ENCODE results near the gene SNCA.

Gene SNCA

GRCh38 chr4:89813197-89813596, 23.8 kb downstream of the SNCA start:
- no peak for DNase-seq (ENCODE audit: low spot score)

GRCh38 chr4:89807441-89808140, 29.4 kb downstream of the SNCA start:
- no peak for DNase-seq (ENCODE audit: low spot score)

GRCh38 chr4:89805297-89805696, 31.7 kb downstream of the SNCA start:
- no peak for DNase-seq (ENCODE audit: low spot score)

- no peak for DNase-seq (ENCODE audit: low spot score)
These were observed 33.0 kb downstream of the SNCA start for GRCh38 chr4:89803915-89804314.

GRCh38 chr4:89803036-89803435, 33.9 kb downstream of the SNCA start:
- no peak for DNase-seq (ENCODE audit: low spot score)

GRCh38 chr4:89800527-89801103, 36.3 kb downstream of the SNCA start:
- no peak for DNase-seq (ENCODE audit: low spot score)

GRCh38 chr4:89800012-89800516, 36.9 kb downstream of the SNCA start:
- DNase-seq (ENCODE audit: low spot score) = no peak

GRCh38 chr4:89799071-89799470, 37.9 kb downstream of the SNCA start:
- DNase-seq (ENCODE audit: low spot score) = no peak

- no peak for DNase-seq (ENCODE audit: low spot score)
These were observed 39.8 kb downstream of the SNCA start for GRCh38 chr4:89797117-89797516.

- DNase-seq (ENCODE audit: low spot score) = no peak
These were observed 48.5 kb downstream of the SNCA start for GRCh38 chr4:89788206-89789072.

- no peak for DNase-seq (ENCODE audit: low spot score)
These were observed 52.2 kb downstream of the SNCA start for GRCh38 chr4:89784686-89785231.

GRCh38 chr4:89781321-89781720, 55.6 kb downstream of the SNCA start:
- DNase-seq (ENCODE audit: low spot score) = no peak

- no peak for DNase-seq (ENCODE audit: low spot score)
These were observed 63.2 kb downstream of the SNCA start for GRCh38 chr4:89773805-89774204.

- no peak for DNase-seq (ENCODE audit: low spot score)
These were observed 67.1 kb downstream of the SNCA start for GRCh38 chr4:89769856-89770255.

- DNase-seq (ENCODE audit: low spot score) = no peak
These were observed 69.0 kb downstream of the SNCA start for GRCh38 chr4:89767924-89768323.

- no peak for DNase-seq (ENCODE audit: low spot score)
These were observed 71.0 kb downstream of the SNCA start for GRCh38 chr4:89765966-89766365.

GRCh38 chr4:89765528-89765927, 71.4 kb downstream of the SNCA start:
- DNase-seq (ENCODE audit: low spot score) = no peak

GRCh38 chr4:89762311-89762710, 74.7 kb downstream of the SNCA start:
- no peak for DNase-seq (ENCODE audit: low spot score)

GRCh38 chr4:89759426-89759825, 77.5 kb downstream of the SNCA start:
- no peak for DNase-seq (ENCODE audit: low spot score)

GRCh38 chr4:89757154-89757719, 79.7 kb downstream of the SNCA start:
- DNase-seq (ENCODE audit: low spot score) = no peak

- DNase-seq (ENCODE audit: low spot score) = no peak
These were observed 81.7 kb downstream of the SNCA start for GRCh38 chr4:89755220-89755619.

- DNase-seq (ENCODE audit: low spot score) = no peak
These were observed 82.4 kb downstream of the SNCA start for GRCh38 chr4:89754531-89754930.
